AG04449 (cell line): ENCODE data around the gene UBA1.
A peak's percentile ranks its signal among the peaks of the same experiment; 100 is the strongest.

Experiments used
- CTCF ChIA-PET: fragments of 350-600 bp; formaldehyde crosslinking; extraction: SDS; loops from one replicate; lab custom pipeline; 2021; ENCODE audit warnings: antibody characterized with exemption; lab: Yijun Ruan, JAX
- POLR2A ChIA-PET: fragments of 400-600, 350-600 bp; formaldehyde crosslinking; extraction: SDS; loops from one replicate; lab custom pipeline; 2020; ENCODE audit warnings: antibody characterized with exemption, inconsistent platforms; lab: Yijun Ruan, JAX
- DNase-seq: peaks from one replicate; pipeline ENCODE4 v3.0.0-alpha.2; 2010; ENCODE audit warnings: low read depth, low spot score
- H3K4me3 ChIP-seq: 2 replicates; pipeline ENCODE4 v1.5.1; 2011; ENCODE audit warnings: low read depth, mild to moderate bottlenecking, control low read depth, low read length
- CTCF ChIP-seq: IDR thresholded peaks from one replicate; pipeline ENCODE4 v1.5.1; 2011; ENCODE audit warnings: mild to moderate bottlenecking, moderate library complexity, low read length, control low read depth, inconsistent platforms; ENCODE audit not compliant: insufficient read depth; ENCODE audit errors: missing control alignments

UBA1 gene

GRCh38 chrX:47216393-47216925 lies 22.8 kb downstream of the UBA1 start:
- ChIA-PET POLR2A (interaction anchor here (2.4 kb wide), 1 partner anchor 11 kb away, joined by 9 read pairs; no protein-coding TSS in a partner anchor), CTCF (interaction anchor here (1.0 kb wide), 1 partner anchor 147 kb away, joined by 4 read pairs; no protein-coding TSS in a partner anchor)

GRCh38 chrX:47217121-47217851 lies 23.7 kb downstream of the UBA1 start:
- POLR2A ChIA-PET = interaction anchor here (0.9 to 2.4 kb wide), 4 partner anchors 12 to 27 kb away, joined by 3 to 9 read pairs (median 6); partner anchors contain the start of gene USP11

More at GRCh38 chrX:47216393-47216925, 22.8 kb downstream of the UBA1 start:
- no peak overlapping the region; the same call in 1 of the 2 replicates for H3K4me3 ChIP-seq
- DNase-seq = no peak
- TF ChIP-seq CTCF = no peak

GRCh38 chrX:47217852-47218279 lies 24.2 kb downstream of the UBA1 start:
- H3K4me3 ChIP-seq = peak overlapping the region; percentile 64
- POLR2A ChIA-PET = interaction anchor here (0.9 to 2.4 kb wide), 4 partner anchors 12 to 27 kb away, joined by 3 to 9 read pairs (median 6); partner anchors contain the start of gene USP11
- CTCF ChIA-PET = interaction anchor here (0.9 to 1.4 kb wide), 3 partner anchors 26 to 167 kb away, joined by 3 to 5 read pairs (median 4); no protein-coding TSS in a partner anchor
- DNase-seq = peak; percentile 92
- no peak for TF ChIP-seq CTCF

More at GRCh38 chrX:47217121-47217851, 23.7 kb downstream of the UBA1 start:
- DNase-seq = no peak
- H3K4me3 ChIP-seq = peak overlapping the region; percentile 32
- CTCF ChIA-PET = interaction anchor here (1.0 to 1.4 kb wide), 3 partner anchors 147 to 168 kb away, joined by 3 to 5 read pairs (median 4); no protein-coding TSS in a partner anchor
- no peak for TF ChIP-seq CTCF

GRCh38 chrX:47218280-47218919 lies 24.8 kb downstream of the UBA1 start, which contains the start of gene CDK16:
CDK16 (plus strand) TSS chrX:47218681; CDS start chrX:47223558, 4,877 bp downstream.
- ChIA-PET CTCF (interaction anchor here (0.9 to 1.4 kb wide), 2 partner anchors 27 to 167 kb away, joined by 4 to 5 read pairs; no protein-coding TSS in a partner anchor), POLR2A (interaction anchor here (0.6 to 2.4 kb wide), 6 partner anchors 13 to 472 kb away, joined by 3 to 9 read pairs (median 3); partner anchors contain the start of gene USP11)
- H3K4me3 ChIP-seq = peak within 1 kb of the TSS; percentile 64
- DNase-seq = no peak
- TF ChIP-seq CTCF = no peak

- POLR2A ChIA-PET = interaction anchor here (0.6 kb wide), 2 partner anchors 162 to 471 kb away, joined by 3 read pairs; no protein-coding TSS in a partner anchor
- TF ChIP-seq CTCF = no peak
- CTCF ChIA-PET = no interaction called here
- peak overlapping the region; percentile 64 for H3K4me3 ChIP-seq
- DNase-seq = no peak
Measured at GRCh38 chrX:47218920-47219815, 25.5 kb downstream of the UBA1 start.
